PFSK-1 (cell line): ENCODE data around the gene ZC3H13.

Experiments used
- FOXP2 ChIP-seq: optimal IDR thresholded peaks from 2 replicates; pipeline ENCODE3; 2011; ENCODE audit warnings: borderline replicate concordance, control low read depth, inconsistent platforms; ENCODE audit not compliant: insufficient read depth; ENCODE audit errors: extremely low read length, extremely low read depth
- POLR2AphosphoS5 ChIP-seq: IDR thresholded peaks from 2 replicates; pipeline ENCODE4 v1.6.1; 2012; ENCODE audit warnings: low read depth, mild to moderate bottlenecking, control low read depth, low read length, moderate library complexity
- SIN3A ChIP-seq: IDR thresholded peaks from 2 replicates; pipeline ENCODE4 v1.6.1; 2012; ENCODE audit warnings: mild to moderate bottlenecking, low read length, moderate library complexity, borderline replicate concordance; ENCODE audit not compliant: insufficient read depth
- TAF1 ChIP-seq: IDR thresholded peaks from 2 replicates; pipeline ENCODE4 v1.6.1; 2012; ENCODE audit warnings: low read length, control low read depth, borderline replicate concordance; ENCODE audit not compliant: insufficient read depth
- TF ChIP-seq, protein P1 (sequence below), 2 experiments: IDR thresholded peaks; 2 replicates each; pipeline versions ENCODE4 v1.6.1 to v1.8.0; 2011 to 2012; ENCODE audit warnings: low read depth in 2 of 2, low read length in 2 of 2, control low read depth in 1 of 2, inconsistent platforms in 1 of 2, mild to moderate bottlenecking in 1 of 2, moderate library complexity in 1 of 2; ENCODE audit not compliant: insufficient read depth in 1 of 2

ZC3H13 gene

DNA sequence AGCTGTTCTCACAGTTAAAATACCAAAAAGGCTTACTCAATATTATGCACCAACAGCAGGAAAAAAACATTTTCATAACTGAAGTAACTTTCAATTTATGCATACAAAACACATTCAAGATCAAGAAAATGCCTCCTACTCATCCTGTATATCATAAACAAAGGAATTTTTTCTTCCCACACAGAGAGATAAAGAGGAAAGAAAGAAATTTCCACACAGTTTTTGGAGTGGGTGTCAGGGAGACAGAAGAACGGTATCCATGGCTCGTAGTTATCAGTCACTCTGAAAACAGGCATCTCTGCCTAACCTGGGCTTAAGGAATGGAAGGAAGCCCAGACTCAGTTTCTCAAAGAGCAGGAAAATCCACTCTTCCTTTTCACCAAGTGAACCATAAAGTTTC, 108.6 kb downstream of the ZC3H13 start:
- TF ChIP-seq SIN3A (no peak), TAF1 (no peak), FOXP2 (no peak), POLR2AphosphoS5 (no peak)
- TF ChIP-seq, protein P1, sequence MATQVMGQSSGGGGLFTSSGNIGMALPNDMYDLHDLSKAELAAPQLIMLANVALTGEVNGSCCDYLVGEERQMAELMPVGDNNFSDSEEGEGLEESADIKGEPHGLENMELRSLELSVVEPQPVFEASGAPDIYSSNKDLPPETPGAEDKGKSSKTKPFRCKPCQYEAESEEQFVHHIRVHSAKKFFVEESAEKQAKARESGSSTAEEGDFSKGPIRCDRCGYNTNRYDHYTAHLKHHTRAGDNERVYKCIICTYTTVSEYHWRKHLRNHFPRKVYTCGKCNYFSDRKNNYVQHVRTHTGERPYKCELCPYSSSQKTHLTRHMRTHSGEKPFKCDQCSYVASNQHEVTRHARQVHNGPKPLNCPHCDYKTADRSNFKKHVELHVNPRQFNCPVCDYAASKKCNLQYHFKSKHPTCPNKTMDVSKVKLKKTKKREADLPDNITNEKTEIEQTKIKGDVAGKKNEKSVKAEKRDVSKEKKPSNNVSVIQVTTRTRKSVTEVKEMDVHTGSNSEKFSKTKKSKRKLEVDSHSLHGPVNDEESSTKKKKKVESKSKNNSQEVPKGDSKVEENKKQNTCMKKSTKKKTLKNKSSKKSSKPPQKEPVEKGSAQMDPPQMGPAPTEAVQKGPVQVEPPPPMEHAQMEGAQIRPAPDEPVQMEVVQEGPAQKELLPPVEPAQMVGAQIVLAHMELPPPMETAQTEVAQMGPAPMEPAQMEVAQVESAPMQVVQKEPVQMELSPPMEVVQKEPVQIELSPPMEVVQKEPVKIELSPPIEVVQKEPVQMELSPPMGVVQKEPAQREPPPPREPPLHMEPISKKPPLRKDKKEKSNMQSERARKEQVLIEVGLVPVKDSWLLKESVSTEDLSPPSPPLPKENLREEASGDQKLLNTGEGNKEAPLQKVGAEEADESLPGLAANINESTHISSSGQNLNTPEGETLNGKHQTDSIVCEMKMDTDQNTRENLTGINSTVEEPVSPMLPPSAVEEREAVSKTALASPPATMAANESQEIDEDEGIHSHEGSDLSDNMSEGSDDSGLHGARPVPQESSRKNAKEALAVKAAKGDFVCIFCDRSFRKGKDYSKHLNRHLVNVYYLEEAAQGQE (IDR thresholded peaks at IDR 0.05; ENCODE audit: insufficient read depth in 1 of 2, low read depth in 2 of 2, low read length in 2 of 2), result no peak

DNA sequence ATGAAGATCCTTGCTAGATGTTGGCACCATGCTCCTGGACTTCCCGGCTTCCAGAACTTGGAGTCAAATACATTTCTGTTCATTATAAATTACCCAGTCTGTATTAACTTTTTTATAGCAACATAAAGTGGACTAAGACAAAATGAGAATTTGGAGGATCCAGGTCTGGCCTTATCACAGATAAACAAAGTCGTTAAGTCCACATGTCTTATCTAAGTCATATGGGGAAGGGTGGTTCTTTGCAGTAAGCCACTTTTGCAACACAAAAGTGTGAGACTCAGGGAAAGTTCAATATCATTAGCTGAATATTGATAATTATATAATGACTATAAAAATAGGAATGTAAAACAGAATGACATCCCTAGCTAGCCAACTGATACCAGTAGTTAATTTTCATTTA, 109.4 kb downstream of the ZC3H13 start:
- TF ChIP-seq FOXP2, result no peak
- TF ChIP-seq TAF1, result no peak
- no peak for TF ChIP-seq SIN3A
- TF ChIP-seq, protein P1 (IDR thresholded peaks at IDR 0.05; ENCODE audit: insufficient read depth in 1 of 2, low read depth in 2 of 2, low read length in 2 of 2), result no peak
- TF ChIP-seq POLR2AphosphoS5, result no peak

DNA sequence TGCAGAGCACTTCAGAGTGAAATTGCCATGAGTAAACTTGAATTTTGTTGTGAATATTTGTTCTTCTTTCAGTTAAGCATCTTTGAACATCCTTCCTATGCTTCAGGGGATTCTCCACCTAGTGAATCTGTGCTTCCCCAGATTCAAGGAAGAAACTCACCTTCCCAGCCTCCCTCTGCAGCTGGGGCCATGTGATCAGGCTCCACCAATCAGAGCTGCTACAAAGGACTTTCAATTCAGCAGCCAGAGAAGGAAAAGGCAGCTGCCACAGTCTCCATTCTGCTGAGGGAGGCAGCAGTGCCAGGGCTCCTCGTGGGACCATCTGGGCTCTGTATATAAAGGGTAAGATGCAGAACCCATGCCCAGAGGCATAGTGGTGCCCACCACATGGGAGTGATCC, 111.3 kb downstream of the ZC3H13 start:
- TF ChIP-seq POLR2AphosphoS5 (no peak), TAF1 (no peak), FOXP2 (no peak), SIN3A (no peak)
- TF ChIP-seq, protein P1 (IDR thresholded peaks at IDR 0.05; ENCODE audit: insufficient read depth in 1 of 2, low read depth in 2 of 2, low read length in 2 of 2), result no peak

DNA sequence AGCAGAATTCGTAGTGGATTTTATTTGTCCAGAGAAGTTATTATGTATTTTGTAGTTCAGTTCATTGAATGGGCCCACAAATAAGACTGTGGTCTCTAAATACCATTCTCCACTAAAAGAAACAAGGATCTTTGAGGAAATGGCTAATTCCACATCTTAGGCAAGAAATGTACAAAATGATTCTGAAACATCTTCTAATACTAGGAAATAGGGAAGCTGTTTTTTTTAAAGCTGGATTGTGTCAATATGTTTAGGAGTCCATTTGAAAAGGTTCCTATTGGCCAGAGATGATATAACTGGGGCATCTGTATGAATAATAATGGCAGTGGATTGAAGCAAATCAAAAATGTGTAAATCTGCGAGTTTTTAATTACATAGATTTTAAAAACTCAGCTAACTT, 112.5 kb downstream of the ZC3H13 start:
- TF ChIP-seq TAF1, result no peak
- no peak for TF ChIP-seq POLR2AphosphoS5
- TF ChIP-seq, protein P1 (IDR thresholded peaks at IDR 0.05; ENCODE audit: insufficient read depth in 1 of 2, low read depth in 2 of 2, low read length in 2 of 2), result no peak
- no peak for TF ChIP-seq SIN3A
- TF ChIP-seq FOXP2, result no peak

DNA sequence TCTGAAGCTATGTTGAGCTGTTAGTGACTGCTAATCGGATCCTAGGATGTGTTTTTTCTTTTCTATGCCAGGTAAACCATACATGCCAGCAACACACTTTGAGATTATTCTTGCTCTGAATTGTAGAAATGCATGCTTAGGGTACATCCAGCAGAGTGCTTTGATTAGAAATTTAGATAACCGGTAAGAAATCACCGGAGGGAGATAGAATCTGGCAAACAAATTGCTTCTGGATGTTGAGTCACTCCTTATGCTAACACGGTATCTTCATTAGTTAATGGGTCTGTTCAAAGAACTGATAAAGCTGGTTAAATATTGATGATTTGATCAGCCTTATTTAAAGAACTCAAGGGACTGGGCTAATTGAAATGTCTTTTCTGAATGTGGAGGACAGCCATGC, 115.9 kb downstream of the ZC3H13 start:
- TF ChIP-seq POLR2AphosphoS5 (no peak), SIN3A (no peak)
- TF ChIP-seq, protein P1 (IDR thresholded peaks at IDR 0.05; ENCODE audit: insufficient read depth in 1 of 2, low read depth in 2 of 2, low read length in 2 of 2), result no peak
